Transverse colon (tissue), 4 donors: ENCODE measurements around the gene RASSF10.

ENCODE experiments used
- CTCF ChIP-seq, 5 experiments: fragments of 200-600 bp in 3 of 5; fragments of 450-650 bp in 2 of 5; sonication (generic) in 3 of 5; IDR thresholded peaks; 1 replicate in 2 of 5; 2 replicates in 3 of 5; pipeline ENCODE4 v1.5.1; 2016 to 2017; ENCODE audit warnings: antibody characterized with exemption in 5 of 5, inconsistent platforms in 3 of 5, mild to moderate bottlenecking in 2 of 5, moderate library complexity in 1 of 5
- EP300 ChIP-seq: sonication (generic); formaldehyde crosslinking; IDR thresholded peaks from one replicate; pipeline ENCODE4 v1.6.1; 2017; ENCODE audit warnings: antibody characterized with exemption, low read depth
- POLR2AphosphoS5 ChIP-seq, 3 donors: sonication (generic); formaldehyde crosslinking; IDR thresholded peaks; one replicate each; pipeline ENCODE4 v1.6.1; 2016; ENCODE audit warnings: antibody characterized with exemption in 3 of 3

GRCh38 chr11:13051257-13051656 lies 42.1 kb downstream of the RASSF10 start:
- TF ChIP-seq CTCF (IDR thresholded peaks at IDR 0.05) (no peak), POLR2AphosphoS5 (IDR thresholded peaks at IDR 0.05) (no peak), EP300 (no peak)
